GM20431 (cell line): ENCODE data around the gene SLC39A10.

Experiments used
- in situ Hi-C: fragments of 300-500 bp; cut with MseI, MboI; formaldehyde crosslinking; loops from one replicate; pipeline ENCODE4 v1.15.0; 2020; ENCODE audit warnings: low sequenced_read_pairs; ENCODE audit not compliant: unreplicated experiment

SLC39A10 gene, protein sequence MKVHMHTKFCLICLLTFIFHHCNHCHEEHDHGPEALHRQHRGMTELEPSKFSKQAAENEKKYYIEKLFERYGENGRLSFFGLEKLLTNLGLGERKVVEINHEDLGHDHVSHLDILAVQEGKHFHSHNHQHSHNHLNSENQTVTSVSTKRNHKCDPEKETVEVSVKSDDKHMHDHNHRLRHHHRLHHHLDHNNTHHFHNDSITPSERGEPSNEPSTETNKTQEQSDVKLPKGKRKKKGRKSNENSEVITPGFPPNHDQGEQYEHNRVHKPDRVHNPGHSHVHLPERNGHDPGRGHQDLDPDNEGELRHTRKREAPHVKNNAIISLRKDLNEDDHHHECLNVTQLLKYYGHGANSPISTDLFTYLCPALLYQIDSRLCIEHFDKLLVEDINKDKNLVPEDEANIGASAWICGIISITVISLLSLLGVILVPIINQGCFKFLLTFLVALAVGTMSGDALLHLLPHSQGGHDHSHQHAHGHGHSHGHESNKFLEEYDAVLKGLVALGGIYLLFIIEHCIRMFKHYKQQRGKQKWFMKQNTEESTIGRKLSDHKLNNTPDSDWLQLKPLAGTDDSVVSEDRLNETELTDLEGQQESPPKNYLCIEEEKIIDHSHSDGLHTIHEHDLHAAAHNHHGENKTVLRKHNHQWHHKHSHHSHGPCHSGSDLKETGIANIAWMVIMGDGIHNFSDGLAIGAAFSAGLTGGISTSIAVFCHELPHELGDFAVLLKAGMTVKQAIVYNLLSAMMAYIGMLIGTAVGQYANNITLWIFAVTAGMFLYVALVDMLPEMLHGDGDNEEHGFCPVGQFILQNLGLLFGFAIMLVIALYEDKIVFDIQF

DNA sequence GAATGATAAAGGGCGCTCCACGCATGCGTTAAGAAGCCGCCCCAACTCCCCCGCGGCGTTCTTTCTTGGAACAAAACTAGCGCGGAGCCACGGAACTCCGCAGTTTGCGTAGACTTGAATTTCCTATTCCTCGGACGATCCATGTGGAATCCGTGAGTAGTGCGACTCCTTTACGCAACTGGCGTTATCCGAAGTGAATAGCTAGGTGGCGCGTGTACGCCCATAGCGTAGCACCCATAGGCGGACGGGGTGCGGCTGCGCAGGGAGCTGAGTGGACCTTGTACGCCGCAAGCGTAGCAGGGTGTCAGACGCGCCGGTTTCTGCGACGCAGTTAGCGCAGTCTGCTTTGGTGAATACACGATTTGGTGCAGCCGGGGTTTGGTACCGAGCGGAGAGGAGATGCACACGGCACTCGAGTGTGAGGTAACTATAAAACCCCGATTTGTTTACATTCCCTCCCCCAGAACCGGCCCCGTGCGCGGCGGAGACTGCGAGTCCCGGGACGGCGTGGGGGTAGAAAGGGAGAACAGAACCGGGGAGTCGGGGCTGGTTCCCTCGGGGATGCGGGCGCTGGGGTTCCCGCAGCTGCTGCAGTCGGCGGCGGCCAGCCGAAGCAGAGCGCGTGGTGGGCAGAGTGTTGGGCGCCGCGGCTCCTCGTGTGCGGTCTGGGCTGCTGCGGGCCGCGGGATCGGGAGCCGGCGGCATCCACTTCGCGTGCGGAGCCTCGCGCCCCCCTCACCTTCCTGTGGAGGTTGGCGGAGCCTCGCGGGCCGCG, at the start of gene SLC39A10:
Gene SLC39A10, plus strand, starts transcription at position 368 of the 775 bp plus-strand sequence. CDS start 22,817 bp downstream, outside the sequence.
- in situ Hi-C loops: loop anchor here (25.0 kb wide), 2 partner anchors 145 to 405 kb away; partner anchors contain the start of gene DNAH7

DNA sequence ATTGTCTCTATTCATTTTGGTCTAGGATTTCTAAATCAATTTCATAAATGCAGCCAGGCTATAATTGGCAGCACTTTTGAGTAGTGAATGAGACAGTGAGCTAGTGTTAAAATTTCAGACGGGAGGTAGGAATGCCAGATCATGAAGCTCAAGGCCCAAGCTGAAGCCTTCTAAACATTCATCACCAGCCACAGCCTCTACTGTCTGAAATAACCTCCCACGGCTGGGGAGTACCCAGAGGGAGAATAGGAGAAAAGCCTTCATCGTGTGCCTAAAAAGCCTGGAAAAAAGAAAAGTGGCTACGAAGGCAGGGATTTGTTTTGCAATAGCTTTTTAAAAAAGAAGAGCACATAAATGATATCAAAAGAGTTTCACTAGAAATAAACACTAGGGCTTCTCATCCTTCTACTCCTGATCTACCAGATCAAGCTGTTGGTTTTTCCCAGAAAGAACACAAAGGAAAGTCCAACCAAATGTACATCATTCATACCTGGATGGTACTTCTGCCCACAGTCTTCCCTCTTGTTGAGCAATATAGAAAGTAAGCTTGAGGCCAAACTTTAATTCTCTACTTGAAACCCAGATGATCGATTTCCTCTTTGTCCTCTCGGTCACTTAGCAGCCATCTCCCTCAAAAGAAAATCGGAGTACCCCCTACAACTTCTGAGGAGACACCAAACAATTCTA, 48.1 kb upstream of the SLC39A10 start:
- in situ Hi-C loops: no loop called here

DNA sequence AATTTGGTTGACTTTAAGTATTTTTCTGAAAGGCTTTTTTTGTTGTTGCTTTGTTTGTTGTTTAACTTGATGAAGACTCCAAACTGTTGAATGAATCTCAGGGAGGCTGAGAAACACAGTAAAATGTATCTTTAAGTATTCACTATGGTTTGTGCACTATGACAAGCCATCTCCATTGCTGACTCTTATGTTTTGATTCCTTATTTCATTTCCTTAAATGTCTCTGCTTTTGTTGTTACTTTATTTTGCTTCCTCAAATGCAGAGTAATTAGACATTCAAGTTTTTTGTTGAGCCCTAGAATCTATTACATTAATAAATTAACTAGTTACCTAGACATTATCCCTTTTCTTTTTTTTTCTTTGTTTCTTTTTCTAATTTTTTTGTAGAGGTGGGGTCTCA, 46.3 kb upstream of the SLC39A10 start:
- in situ Hi-C loops: no loop called here

DNA sequence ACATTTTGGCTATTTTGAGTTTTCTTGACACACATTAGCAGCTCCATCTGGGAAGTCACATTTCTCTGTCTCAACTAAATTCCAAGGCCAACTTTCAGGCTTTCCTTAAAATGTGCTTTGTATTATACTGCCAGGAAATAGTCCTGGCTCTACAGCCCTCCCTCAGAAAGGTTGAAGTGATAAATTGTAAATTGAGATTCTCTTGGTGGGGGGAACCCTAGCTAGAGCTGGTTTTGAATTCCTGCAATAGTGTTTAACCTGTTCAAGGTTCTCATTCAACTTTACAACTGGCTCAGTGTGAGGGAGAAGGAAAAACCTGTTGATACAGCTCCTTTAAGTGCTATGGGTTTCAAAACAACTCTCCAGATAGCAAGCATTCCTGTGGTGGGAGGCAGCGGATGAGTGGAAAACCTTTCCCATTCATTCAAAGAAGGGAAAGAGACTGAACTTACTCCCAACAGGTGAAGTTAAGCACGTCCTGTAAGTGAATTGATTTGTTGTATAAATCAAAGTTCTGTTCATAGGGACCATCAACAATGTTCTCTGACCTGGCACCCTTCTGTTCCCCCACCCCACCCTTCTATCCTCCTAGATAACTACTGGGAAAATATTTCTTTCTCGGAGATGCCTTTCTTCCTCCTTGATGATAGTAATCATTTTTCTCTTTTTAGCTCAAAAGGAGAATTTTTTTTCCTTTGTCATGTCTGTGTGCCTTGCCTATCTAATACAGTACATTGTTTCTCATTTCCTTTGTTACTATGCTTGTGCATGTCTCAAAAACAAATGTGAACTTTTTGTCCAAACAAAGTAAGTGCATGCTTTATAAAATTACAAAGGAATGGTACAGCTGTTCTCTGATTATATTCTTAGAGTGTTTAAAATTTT, 44.2 kb upstream of the SLC39A10 start:
- in situ Hi-C loops: no loop called here

DNA sequence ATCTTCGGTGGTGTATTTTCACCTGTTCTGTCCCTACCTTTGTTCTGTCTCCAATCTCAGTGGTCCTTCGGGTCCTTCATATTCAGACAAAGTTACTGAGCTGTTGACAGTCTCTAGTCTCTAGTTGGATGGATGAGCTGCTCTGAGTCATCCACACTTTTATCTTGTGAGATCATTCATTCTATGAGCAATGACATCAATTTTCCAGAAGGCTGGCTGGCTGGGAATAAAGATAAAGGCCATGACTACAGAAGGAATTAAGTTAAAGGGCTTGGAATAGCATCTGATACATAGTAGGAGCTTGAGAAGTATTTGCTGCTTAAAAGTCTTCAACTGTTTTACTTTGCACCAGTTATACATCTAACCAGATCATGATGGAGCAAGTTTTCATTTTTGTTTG, 43.1 kb upstream of the SLC39A10 start:
- in situ Hi-C loops: no loop called here

DNA sequence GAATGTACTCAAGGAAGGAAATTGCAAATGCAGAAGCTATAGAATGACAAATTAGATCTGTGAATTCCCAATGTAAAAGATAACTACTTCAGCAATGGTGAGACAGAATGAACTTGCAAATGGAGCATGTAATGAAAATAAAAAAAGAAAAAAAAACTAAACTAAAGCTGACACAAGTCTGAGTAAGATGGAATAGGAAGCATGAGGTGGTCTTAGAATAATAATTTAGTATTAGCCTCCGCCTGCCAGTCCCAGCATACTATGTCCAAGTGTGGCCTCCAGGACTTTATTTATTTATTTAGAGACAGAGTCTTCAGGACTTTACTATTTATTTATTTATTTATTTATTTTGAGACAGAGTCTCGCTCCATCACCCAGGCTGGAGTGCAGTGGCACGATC, 37.4 kb upstream of the SLC39A10 start:
- in situ Hi-C loops: no loop called here

DNA sequence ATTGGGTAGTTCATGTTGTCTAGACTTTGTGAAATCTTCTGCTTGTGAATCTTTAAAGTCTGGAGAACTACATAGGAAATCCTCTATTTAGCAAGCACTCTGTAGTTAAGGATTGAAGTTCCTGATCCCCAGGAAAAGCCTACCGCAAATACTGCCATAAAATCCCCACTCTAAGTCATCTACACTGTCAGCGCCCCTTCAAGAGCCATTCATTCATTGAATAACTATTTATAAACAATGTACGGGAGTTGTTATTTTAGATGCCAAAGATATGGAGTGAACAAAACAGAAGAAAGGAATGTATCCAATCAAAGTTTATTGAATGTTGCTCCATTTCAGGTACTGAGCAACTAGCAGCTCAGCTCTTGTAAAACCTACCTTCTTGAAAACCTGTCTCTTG, 36.5 kb upstream of the SLC39A10 start:
- in situ Hi-C loops: no loop called here

DNA sequence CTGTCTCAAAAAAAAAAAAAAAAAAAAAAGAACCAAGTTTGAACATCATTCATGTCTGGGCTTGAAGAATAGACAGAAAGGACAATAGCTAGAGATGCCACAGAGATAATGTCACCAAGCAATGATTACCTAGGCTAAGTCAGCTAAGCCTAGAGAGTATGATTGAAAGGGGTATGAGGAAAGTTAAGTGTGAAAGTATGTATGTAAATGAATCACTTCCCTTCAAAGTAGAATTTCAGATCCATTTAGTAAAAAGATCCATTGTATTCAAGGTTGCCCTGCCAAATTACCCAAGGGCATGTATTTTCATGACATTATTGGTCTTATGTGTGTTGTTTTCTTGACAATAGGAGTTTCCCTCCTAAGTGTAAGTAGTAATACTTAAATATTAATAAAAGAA, 34.1 kb upstream of the SLC39A10 start:
- in situ Hi-C loops: no loop called here

DNA sequence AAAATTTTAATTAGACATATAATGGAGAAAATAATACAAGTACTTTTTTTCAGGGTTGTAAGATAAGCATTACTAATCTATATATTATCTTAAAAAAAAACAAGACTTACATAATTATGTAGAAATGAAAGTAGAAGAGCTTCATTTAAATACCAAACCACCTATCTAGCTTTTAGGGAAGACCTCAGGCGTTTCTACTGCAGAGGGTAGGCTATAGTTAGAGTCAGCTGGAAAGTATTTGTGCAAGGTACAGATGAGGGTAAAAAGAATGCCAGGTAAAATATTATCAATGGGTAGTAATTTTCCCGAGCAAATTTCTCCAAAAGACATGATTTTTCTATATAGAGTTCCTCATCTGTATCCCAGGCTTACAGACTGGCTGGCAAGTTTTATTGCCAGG, 30.5 kb upstream of the SLC39A10 start:
- in situ Hi-C loops: no loop called here

DNA sequence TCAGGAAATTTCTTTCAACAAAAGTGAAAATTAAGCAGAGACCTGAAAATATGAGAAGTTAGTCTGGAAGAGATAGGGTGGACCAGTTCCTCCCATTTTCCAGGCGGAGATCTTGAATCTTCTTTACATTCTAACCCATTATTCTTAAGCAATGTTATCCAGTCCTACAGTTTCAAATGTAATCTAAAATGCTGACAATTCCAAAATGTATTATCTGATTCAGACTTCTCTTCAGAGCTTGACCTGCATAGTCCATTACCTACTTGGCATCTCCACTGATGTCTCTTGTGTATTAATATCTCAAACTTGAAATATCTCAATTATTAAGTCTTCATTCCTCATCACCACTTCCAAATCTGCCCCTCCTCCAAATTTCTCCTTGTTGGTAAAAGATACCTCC, 28.4 kb upstream of the SLC39A10 start:
- in situ Hi-C loops: no loop called here

DNA sequence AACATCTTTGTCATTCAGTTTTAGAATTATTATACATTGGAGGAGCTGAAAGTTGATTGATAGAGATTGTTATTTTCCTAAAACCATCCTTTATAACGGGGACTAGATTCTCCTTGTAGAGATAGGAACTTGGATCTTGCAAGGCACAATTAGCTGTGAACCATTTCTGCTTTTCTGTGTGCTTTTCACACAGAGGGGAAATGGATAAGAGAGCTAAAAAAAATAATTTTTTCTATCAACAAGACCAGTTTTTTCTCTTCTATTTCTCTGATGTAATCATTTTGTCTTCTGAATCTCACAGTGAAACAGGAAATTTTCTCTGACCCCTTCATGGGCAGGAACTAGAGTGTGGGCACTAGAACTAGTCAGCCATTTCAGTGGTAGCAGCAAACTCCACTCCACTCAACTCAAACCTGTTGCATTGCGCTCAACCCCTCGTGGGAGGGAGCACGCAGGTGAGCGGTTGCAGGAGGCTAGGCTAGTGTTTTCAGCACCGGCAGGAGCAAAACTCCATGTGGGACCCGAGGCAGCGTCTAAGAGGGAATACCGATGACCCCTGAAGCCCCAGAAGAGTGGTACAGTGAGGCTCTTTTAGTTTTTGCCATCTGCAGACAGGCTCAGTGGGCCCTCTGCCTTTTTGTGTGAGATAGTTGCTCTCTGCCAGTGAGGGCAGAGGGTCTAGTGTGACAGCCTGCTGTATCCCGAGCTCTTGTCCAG, 24.0 kb upstream of the SLC39A10 start:
- in situ Hi-C loops: no loop called here

DNA sequence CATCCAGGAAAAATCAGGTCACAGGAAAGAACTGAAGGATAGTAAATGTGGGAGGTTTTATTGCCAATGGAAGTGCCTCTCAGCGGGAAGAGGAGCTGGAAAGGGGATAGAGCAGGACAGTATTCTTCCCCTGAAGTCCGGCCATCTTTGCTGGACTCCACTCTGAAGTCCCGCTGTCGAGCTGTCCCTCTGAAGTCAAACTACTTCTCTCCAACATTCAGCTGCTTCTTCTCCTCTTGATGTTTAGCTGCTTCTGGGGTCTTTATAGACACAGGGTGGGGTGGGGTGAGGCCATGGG, 23.5 kb upstream of the SLC39A10 start:
- in situ Hi-C loops: no loop called here

DNA sequence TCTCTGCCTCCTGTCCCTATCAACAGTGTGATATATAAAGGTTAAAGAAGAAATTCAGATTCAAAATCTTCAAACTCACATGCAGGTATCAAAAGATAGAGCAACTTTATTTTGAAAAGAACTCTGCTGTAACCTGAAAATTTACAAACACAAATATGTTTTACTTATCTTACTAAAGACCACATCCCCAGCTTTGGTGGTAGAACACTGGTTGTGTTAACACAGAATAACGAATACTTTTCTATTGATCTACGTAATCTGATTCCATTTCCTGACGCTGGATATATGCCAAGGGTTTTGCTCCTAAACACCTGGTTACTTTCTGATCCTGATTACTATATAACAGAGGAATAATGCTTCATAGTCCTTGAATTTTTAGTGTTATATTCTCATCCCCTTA, 23.1 kb upstream of the SLC39A10 start:
- in situ Hi-C loops: no loop called here

DNA sequence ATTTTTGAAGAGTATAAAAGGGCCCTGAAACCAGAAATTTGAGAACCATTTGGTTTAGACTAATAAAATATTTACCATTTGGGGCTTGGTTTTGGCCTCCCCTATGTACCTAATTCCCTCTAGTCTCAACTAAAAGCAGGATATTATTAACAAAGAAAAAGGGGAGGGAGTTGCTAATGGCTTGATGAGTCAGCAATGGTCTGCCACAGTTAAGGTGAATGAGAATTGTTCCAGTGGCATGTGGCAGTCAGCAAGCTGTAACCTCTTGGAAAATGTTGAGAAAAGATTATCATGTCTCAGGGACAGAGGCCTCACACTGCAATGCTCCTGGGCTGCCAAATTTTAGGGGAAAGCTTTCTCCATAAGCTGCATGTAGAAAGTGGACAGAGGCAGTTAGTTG, 20.1 kb upstream of the SLC39A10 start:
- in situ Hi-C loops: no loop called here

DNA sequence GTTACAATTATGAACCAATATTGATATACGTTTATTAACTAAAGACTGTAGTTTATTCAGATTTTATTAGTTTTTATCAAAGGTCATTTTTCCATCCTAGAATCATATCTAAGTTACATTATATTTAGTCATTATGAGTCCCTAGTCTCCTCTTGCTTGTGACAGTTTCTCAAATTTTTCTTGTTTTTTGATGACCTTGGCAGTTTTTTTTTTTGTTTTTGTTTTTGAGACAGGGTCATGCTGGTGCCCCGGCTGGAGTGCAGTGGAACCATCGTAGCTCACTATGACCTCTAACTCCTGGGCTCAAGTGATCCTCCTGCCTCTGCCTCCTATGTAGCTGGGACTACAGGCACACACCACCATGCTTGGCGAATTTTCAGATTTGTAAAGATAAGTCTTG, 18.3 kb upstream of the SLC39A10 start:
- in situ Hi-C loops: no loop called here

DNA sequence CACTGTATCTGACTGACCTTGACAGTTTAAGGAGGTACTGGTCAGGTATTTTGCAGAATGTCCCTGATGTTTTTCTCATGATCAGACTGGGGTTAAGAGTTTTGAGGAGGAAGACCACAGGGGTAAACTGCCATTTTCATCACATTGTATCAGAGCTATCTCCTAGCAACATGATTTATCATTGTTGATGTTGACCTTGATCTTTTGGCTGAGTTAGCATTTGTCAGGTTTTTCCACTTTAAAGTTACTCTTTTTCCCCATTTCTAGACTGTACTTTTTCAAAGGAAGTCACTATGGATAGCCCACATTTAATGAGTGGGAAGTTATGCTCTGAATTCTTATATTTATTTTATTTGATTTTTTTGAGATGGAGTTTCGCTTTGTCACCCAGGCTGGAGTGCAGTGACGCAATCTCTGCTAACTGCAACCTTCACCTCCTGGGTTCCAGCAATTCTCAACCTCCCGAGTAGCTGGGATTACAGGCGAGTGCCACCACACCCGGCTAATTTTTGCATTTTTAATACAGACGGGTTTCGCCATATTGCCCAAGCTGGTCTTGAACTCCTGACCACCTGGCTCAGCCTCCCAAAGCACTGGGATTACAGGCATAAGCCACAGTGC, 17.7 kb upstream of the SLC39A10 start:
- in situ Hi-C loops: no loop called here

DNA sequence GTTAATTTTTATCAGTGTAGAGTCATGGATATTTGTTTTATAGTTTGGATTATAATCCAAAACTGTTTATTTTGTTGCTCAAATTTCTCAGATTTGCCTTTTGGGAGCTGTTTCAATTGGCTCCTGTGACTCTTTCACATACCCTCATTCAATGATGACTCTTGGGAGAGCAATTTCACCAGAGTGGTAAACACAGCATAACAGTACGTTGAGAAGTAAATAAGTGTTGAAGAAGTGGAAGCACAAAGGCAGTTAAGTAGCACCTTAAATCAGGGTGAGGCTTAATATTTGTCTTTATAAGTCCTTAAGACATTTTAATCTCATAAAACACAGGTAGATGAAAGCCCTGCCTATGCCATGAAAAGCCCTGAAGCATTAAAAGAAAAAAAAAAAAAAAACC, 17.1 kb upstream of the SLC39A10 start:
- in situ Hi-C loops: no loop called here

DNA sequence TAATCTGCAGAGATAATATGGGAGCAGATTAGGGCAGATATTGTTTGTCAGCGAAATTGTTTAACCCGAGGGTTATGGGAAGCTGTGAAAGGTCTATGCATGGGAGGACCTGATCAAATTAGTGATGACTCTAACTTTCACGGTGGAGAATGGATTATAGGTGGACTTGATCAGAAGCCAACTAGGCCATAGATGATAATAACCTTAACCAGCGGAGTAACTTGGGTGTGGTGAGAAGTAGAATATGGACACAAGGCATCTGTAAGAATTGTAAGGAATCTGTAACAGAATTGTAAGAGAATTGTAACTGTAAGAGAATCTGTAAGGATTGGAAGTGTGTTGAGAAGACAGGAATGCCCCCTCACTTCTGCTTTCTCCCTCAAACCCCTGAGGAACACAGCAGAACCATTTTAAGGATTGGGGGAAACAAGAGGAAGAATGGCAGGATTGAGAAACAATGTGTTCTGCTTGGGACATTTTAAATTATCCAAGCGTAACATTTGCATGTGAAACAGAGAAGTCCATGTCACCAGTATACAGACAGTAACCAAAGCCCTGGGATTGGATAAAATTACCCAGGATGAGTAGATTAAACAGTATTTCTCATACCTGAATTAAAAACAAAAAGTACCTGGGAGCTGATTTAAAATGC, 14.9 kb upstream of the SLC39A10 start:
- in situ Hi-C loops: no loop called here
